Trophoblast cell (in vitro differentiated cells and primary cell): Measurements from ENCODE around the gene RFX1.

Source experiments
- DNase-seq, 2 donors: peaks; one replicate each; pipeline ENCODE4 v3.0.0-alpha.2; 2016
- H2AFZ ChIP-seq: 2 replicates; pipeline ENCODE4 v1.6.1; 2013; ENCODE audit warnings: low read length, moderate library complexity, mild to moderate bottlenecking; ENCODE audit not compliant: insufficient read depth, poor library complexity
- H2AK5ac ChIP-seq: 2 replicates; pipeline ENCODE4 v1.6.1; 2013; ENCODE audit warnings: mild to moderate bottlenecking, low read length
- H2BK120ac ChIP-seq: 2 replicates; pipeline ENCODE4 v1.6.1; 2013; ENCODE audit warnings: low read length, mild to moderate bottlenecking, moderate library complexity; ENCODE audit not compliant: insufficient read depth, poor library complexity
- H2BK12ac ChIP-seq: 2 replicates; pipeline ENCODE4 v1.6.1; 2013; ENCODE audit warnings: mild to moderate bottlenecking, low read length, moderate library complexity
- H2BK5ac ChIP-seq: 2 replicates; pipeline ENCODE4 v1.6.1; 2013; ENCODE audit warnings: low read length, low read depth, moderate library complexity, mild to moderate bottlenecking; ENCODE audit not compliant: poor library complexity
- H3K14ac ChIP-seq: 2 replicates; pipeline ENCODE4 v1.6.1; 2013; ENCODE audit warnings: mild to moderate bottlenecking, low read length
- H3K18ac ChIP-seq: 2 replicates; pipeline ENCODE4 v1.6.1; 2013; ENCODE audit warnings: mild to moderate bottlenecking, low read length
- H3K23ac ChIP-seq: 2 replicates; pipeline ENCODE4 v1.6.1; 2013; ENCODE audit warnings: low read length
- H3K27ac ChIP-seq: 2 replicates; pipeline ENCODE4 v1.5.1; 2013; ENCODE audit warnings: low read depth, mild to moderate bottlenecking, inconsistent platforms, low read length, moderate library complexity
- H3K27me3 ChIP-seq: 2 replicates; pipeline ENCODE4 v1.6.1; 2013; ENCODE audit warnings: inconsistent platforms, mild to moderate bottlenecking, low read length, moderate library complexity; ENCODE audit not compliant: insufficient read depth
- H3K36me3 ChIP-seq, 2 experiments: 1 replicate in 1 of 2; 2 replicates in 1 of 2; pipeline ENCODE4 v1.6.1; 2013; ENCODE audit warnings: low read length in 2 of 2, mild to moderate bottlenecking in 2 of 2, moderate library complexity in 1 of 2; ENCODE audit not compliant: insufficient read depth in 2 of 2, control insufficient read depth in 1 of 2
- H3K4ac ChIP-seq: 2 replicates; pipeline ENCODE4 v1.6.1; 2013; ENCODE audit warnings: low read depth, mild to moderate bottlenecking, low read length, moderate library complexity
- H3K4me1 ChIP-seq, 2 experiments: 1 replicate in 1 of 2; 2 replicates in 1 of 2; pipeline ENCODE4 v1.6.1; 2013; ENCODE audit warnings: low read length in 2 of 2, mild to moderate bottlenecking in 2 of 2, moderate library complexity in 1 of 2; ENCODE audit not compliant: insufficient read depth in 2 of 2, control insufficient read depth in 1 of 2
- H3K4me2 ChIP-seq: 2 replicates; pipeline ENCODE4 v1.6.1; 2013; ENCODE audit warnings: inconsistent platforms, mild to moderate bottlenecking, low read length, moderate library complexity
- H3K4me3 ChIP-seq: 2 replicates; pipeline ENCODE4 v1.5.1; 2013; ENCODE audit warnings: mild to moderate bottlenecking, low read depth, low read length, inconsistent platforms
- H3K79me1 ChIP-seq: one replicate; pipeline ENCODE4 v1.6.1; 2013; ENCODE audit warnings: low read length
- H3K79me2 ChIP-seq: 2 replicates; pipeline ENCODE4 v1.6.1; 2013; ENCODE audit warnings: low read length, mild to moderate bottlenecking; ENCODE audit not compliant: control insufficient read depth, insufficient read depth, poor library complexity
- H3K9ac ChIP-seq: 2 replicates; pipeline ENCODE4 v1.6.1; 2013; ENCODE audit warnings: mild to moderate bottlenecking, low read length
- H3K9me3 ChIP-seq: 2 replicates; pipeline ENCODE4 v1.6.1; 2013; ENCODE audit warnings: low read depth, mild to moderate bottlenecking, control low read depth, inconsistent platforms, low read length; ENCODE audit not compliant: insufficient read depth
- H4K12ac ChIP-seq: 2 replicates; pipeline ENCODE4 v1.6.1; 2013; ENCODE audit warnings: low read depth, mild to moderate bottlenecking, low read length, moderate library complexity
- H4K8ac ChIP-seq: 2 replicates; pipeline ENCODE4 v1.6.1; 2013; ENCODE audit warnings: low read depth, mild to moderate bottlenecking, low read length, moderate library complexity
- H4K91ac ChIP-seq: one replicate; pipeline ENCODE4 v1.6.1; 2013; ENCODE audit warnings: low read depth, mild to moderate bottlenecking, low read length, moderate library complexity
- WGBS: extraction: QIAGEN DNeasy Blood & Tissue Kit; methylation state at CpG from one replicate; pipeline ENCODE4 v1.1.7; 2013; ENCODE audit warnings: missing lambda C conversion rate; ENCODE audit not compliant: insufficient read length, insufficient coverage; ENCODE audit errors: extremely low coverage; 5-methylcytosine and 5-hydroxymethylcytosine counted together

Gene RFX1

GRCh38 chr19:13981988-13982501 is 24.1 kb downstream of the RFX1 start:
- Histone ChIP-seq H3K14ac (no peak overlapping the region), H3K4me1 (peaks cover 23 to 36% of the 10 kb centered on the region in 2 experiments), H2AK5ac (no peak overlapping the region), H2BK12ac (no peak overlapping the region), H3K4me2 (no peak overlapping the region), H3K4ac (no peak overlapping the region), H4K91ac (no peak overlapping the region), H4K12ac (no peak overlapping the region), H3K36me3 (peaks cover 12 to 14% of the 10 kb centered on the region in 2 experiments), H2BK120ac (no peak overlapping the region), H2AFZ (no peak overlapping the region), H3K9me3 (peaks cover 2% of the 10 kb centered on the region), H3K27ac (no peak overlapping the region), H3K23ac (no peak overlapping the region), H3K18ac (no peak overlapping the region), H3K79me1 (peaks cover 6% of the 10 kb centered on the region), H3K79me2 (peaks cover 2% of the 10 kb centered on the region), H3K9ac (no peak overlapping the region), H4K8ac (no peak overlapping the region), H3K27me3 (no peaks in the 10 kb centered on the region), H2BK5ac (no peak overlapping the region), H3K4me3 (no peak overlapping the region)
- peak in 1 of 2 donors; percentile 33 for DNase-seq
- WGBS: no CpG with 5 or more reads among the region's 17 CpGs

DNA sequence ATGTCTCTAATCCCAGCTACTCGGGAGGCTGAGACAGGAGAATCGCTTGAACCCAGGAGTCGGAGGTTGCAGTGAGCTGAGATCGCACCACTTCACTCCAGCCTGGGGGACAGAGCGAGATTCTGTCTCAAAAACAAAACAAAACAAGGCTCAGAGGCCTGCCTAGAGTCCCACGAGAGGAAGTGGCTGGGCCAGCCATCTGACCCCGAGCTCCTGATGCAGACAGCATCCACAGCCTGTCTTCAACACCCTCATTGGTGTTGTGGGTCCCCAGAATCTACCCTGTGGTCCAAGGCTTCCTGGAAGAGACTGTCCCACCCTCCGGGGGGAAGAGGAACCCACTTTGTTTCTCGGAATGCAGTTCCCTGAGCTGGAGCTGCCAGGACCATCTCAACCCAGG is 24.7 kb downstream of the RFX1 start:
- H3K27me3 ChIP-seq: no peaks in the 10 kb centered on the region
- no peak overlapping the region for H4K91ac ChIP-seq
- H3K18ac ChIP-seq: no peak overlapping the region
- peaks cover 4% of the 10 kb centered on the region for H3K79me1 ChIP-seq
- peaks cover 2% of the 10 kb centered on the region for H3K79me2 ChIP-seq
- no peak overlapping the region for H4K12ac ChIP-seq
- H3K4me1 ChIP-seq: peaks cover 17 to 30% of the 10 kb centered on the region in 2 experiments
- no peak for DNase-seq
- H3K9me3 ChIP-seq: peaks cover 2% of the 10 kb centered on the region
- H2AK5ac ChIP-seq: no peak overlapping the region
- no peak overlapping the region for H3K27ac ChIP-seq
- H2BK12ac ChIP-seq: no peak overlapping the region
- H2BK5ac ChIP-seq: no peak overlapping the region
- no peak overlapping the region for H3K4me3 ChIP-seq
- peaks cover 15 to 18% of the 10 kb centered on the region in 2 experiments for H3K36me3 ChIP-seq
- no peak overlapping the region for H3K23ac ChIP-seq
- no peak overlapping the region for H3K14ac ChIP-seq
- no peak overlapping the region for H3K4me2 ChIP-seq
- H4K8ac ChIP-seq: no peak overlapping the region
- H2AFZ ChIP-seq: no peak overlapping the region
- no peak overlapping the region for H3K9ac ChIP-seq
- WGBS: no CpG with 5 or more reads among the region's 9 CpGs
- no peak overlapping the region for H3K4ac ChIP-seq
- no peak overlapping the region for H2BK120ac ChIP-seq

- H3K4me2 ChIP-seq: no peak overlapping the region
- peaks cover 2% of the 10 kb centered on the region for H3K9me3 ChIP-seq
- peaks cover 18 to 20% of the 10 kb centered on the region in 2 experiments for H3K36me3 ChIP-seq
- H3K4me3 ChIP-seq: no peak overlapping the region
- no peak overlapping the region for H2BK12ac ChIP-seq
- no CpG with 5 or more reads among the region's 5 CpGs for WGBS
- no peak overlapping the region for H4K8ac ChIP-seq
- no peak overlapping the region for H2AFZ ChIP-seq
- H3K79me2 ChIP-seq: peaks cover 2% of the 10 kb centered on the region
- H3K79me1 ChIP-seq: peaks cover 4% of the 10 kb centered on the region
- H3K4me1 ChIP-seq: peaks cover 14 to 26% of the 10 kb centered on the region in 2 experiments
- no peak overlapping the region for H3K27ac ChIP-seq
- DNase-seq: peak; percentile 49 to 65
- H3K18ac ChIP-seq: no peak overlapping the region
- no peak overlapping the region for H3K14ac ChIP-seq
- H3K9ac ChIP-seq: no peak overlapping the region
- no peak overlapping the region for H2BK5ac ChIP-seq
- no peaks in the 10 kb centered on the region for H3K27me3 ChIP-seq
- H2BK120ac ChIP-seq: no peak overlapping the region
- H4K91ac ChIP-seq: no peak overlapping the region
- H4K12ac ChIP-seq: no peak overlapping the region
- H3K4ac ChIP-seq: no peak overlapping the region
- H3K23ac ChIP-seq: no peak overlapping the region
- H2AK5ac ChIP-seq: no peak overlapping the region
Measured at GRCh38 chr19:13981021-13981420, 25.1 kb downstream of the RFX1 start.

DNA sequence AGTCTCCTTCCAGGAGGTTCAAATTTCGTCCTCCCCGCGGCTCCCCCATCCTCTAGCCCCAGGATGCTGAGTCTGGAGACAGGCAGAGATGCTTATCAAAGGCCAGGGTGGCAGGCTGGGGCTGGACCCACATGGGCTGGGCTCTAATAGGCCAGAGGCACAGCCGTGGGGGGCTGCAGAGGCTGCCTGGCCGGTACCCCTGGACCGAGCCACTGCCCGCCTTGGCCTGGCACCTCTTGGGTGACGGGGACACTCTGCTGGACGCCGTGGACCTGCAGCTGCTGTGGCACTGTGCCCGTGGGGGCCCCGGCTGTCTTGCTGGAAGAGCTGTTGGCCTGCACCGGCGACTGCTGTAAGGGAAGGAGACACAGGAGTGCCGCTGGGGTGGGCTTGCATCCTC is 25.8 kb downstream of the RFX1 start:
- Histone ChIP-seq H2BK120ac (no peak overlapping the region), H4K91ac (no peak overlapping the region), H3K14ac (no peak overlapping the region), H4K12ac (no peak overlapping the region), H3K36me3 (peaks cover 24 to 27% of the 10 kb centered on the region in 2 experiments), H3K18ac (no peak overlapping the region), H2AK5ac (no peak overlapping the region), H4K8ac (no peak overlapping the region), H3K4me1 (peaks cover 13 to 25% of the 10 kb centered on the region in 2 experiments), H3K79me2 (peaks cover 2% of the 10 kb centered on the region), H3K9me3 (peaks cover 2% of the 10 kb centered on the region), H3K4me2 (no peak overlapping the region), H3K4ac (no peak overlapping the region), H3K9ac (no peak overlapping the region), H3K4me3 (no peak overlapping the region), H3K79me1 (peaks cover 4% of the 10 kb centered on the region), H3K23ac (no peak overlapping the region), H2BK5ac (no peak overlapping the region), H3K27ac (no peak overlapping the region), H2BK12ac (no peak overlapping the region), H2AFZ (no peak overlapping the region), H3K27me3 (no peaks in the 10 kb centered on the region)
- no CpG with 5 or more reads among the region's 15 CpGs for WGBS
- no peak for DNase-seq
